ENCODE measurements around the gene PCCA.

- TF ChIP-seq, protein P1, sequence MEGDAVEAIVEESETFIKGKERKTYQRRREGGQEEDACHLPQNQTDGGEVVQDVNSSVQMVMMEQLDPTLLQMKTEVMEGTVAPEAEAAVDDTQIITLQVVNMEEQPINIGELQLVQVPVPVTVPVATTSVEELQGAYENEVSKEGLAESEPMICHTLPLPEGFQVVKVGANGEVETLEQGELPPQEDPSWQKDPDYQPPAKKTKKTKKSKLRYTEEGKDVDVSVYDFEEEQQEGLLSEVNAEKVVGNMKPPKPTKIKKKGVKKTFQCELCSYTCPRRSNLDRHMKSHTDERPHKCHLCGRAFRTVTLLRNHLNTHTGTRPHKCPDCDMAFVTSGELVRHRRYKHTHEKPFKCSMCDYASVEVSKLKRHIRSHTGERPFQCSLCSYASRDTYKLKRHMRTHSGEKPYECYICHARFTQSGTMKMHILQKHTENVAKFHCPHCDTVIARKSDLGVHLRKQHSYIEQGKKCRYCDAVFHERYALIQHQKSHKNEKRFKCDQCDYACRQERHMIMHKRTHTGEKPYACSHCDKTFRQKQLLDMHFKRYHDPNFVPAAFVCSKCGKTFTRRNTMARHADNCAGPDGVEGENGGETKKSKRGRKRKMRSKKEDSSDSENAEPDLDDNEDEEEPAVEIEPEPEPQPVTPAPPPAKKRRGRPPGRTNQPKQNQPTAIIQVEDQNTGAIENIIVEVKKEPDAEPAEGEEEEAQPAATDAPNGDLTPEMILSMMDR (IDR thresholded peaks at IDR 0.05; ENCODE audit: extremely low read depth in 1 of 2, insufficient read depth in 1 of 2, low read depth in 1 of 2, low read length in 2 of 2), result no peak
- TF ChIP-seq MAX (IDR thresholded peaks at IDR 0.05; ENCODE audit: insufficient read depth, insufficient read length) (no peak), GATA2 (IDR thresholded peaks at IDR 0.05; ENCODE audit: insufficient read depth, insufficient read length, low read depth, low read length) (no peak), POLR2A (IDR thresholded peaks at IDR 0.05; ENCODE audit: low read depth, low read length) (no peak), MYC (IDR thresholded peaks at IDR 0.05; ENCODE audit: low read depth, low read length) (no peak), EZH2 (IDR thresholded peaks at IDR 0.05; ENCODE audit: borderline replicate concordance, low read depth, low read length, severe bottlenecking) (no peak), POLR2AphosphoS5 (IDR thresholded peaks at IDR 0.05; ENCODE audit: insufficient read depth, low read depth, low read length) (no peak)
Measured at GRCh38 chr13:100039740-100040139, 49.2 kb upstream of the PCCA start.
